PC-3 (cell line): ENCODE measurements around the gene USP11. TPM values are rescaled to one million over a fixed set of nuclear protein-coding genes. Genes with fewer than 3 reads are reported as not detected.

Experiments
- ATAC-seq: fragments of 200-7000 bp; cut with Tn5 transposase; 2 replicates; pipeline ENCODE4 v1.9.1; 2020; ENCODE audit warnings: mild to moderate bottlenecking, moderate library complexity
- BruUV-seq: library from RNA; stranded (reverse); fragments of 400-500 nt; replicated peaks from 2 replicates; lab custom pipeline; 2021; lab: Mats Ljungman, UMichigan
- CTCF ChIA-PET: fragments of 300-600 bp; sonication (Branson Sonifier 250); formaldehyde crosslinking; loops from one replicate; lab custom pipeline; 2022; ENCODE audit warnings: antibody characterized with exemption; lab: Charles Lee
- POLR2A ChIA-PET: fragments of 300-600 bp; sonication (Branson Sonifier 250); formaldehyde crosslinking; loops from one replicate; lab custom pipeline; 2022; ENCODE audit warnings: antibody characterized with exemption; ENCODE audit not compliant: unreplicated experiment; lab: Charles Lee
- DNase-seq: peaks from one replicate; pipeline ENCODE4 v3.0.0-alpha.2; 2015
- H2AFZ ChIP-seq: fragments of 300-600 bp; sonication (generic); 2 replicates; pipeline ENCODE4 v1.6.0; 2016; ENCODE audit warnings: antibody characterized with exemption, low read length
- H3F3A ChIP-seq: fragments of 300-600 bp; sonication (generic); one replicate; pipeline ENCODE4 v1.6.0; 2017; ENCODE audit warnings: antibody characterized with exemption, low read length, control low read depth, mild to moderate bottlenecking; ENCODE audit not compliant: unreplicated experiment
- H3K27ac ChIP-seq: fragments of 300-600 bp; sonication (generic); 2 replicates; pipeline ENCODE4 v1.5.1; 2016; ENCODE audit warnings: mild to moderate bottlenecking, low read length
- H3K27me3 ChIP-seq: fragments of 300-600 bp; sonication (generic); 2 replicates; pipeline ENCODE4 v1.6.1; 2016; ENCODE audit warnings: low read length, mixed read lengths
- H3K36me3 ChIP-seq: fragments of 300-600 bp; sonication (generic); 2 replicates; pipeline ENCODE4 v1.6.1; 2016; ENCODE audit warnings: low read depth, mixed run types, low read length, mixed read lengths
- H3K4me1 ChIP-seq: fragments of 300-600 bp; sonication (generic); 2 replicates; pipeline ENCODE4 v1.5.1; 2016; ENCODE audit warnings: low read length; ENCODE audit not compliant: insufficient read depth
- H3K4me2 ChIP-seq: fragments of 300-600 bp; sonication (generic); 2 replicates; pipeline ENCODE4 v1.6.0; 2016; ENCODE audit warnings: low read length
- H3K4me3 ChIP-seq: fragments of 300-600 bp; sonication (generic); 2 replicates; pipeline ENCODE4 v1.5.1; 2016; ENCODE audit warnings: mild to moderate bottlenecking, low read length, mixed read lengths
- H3K79me2 ChIP-seq: fragments of 300-600 bp; sonication (generic); 2 replicates; pipeline ENCODE4 v1.6.1; 2017; ENCODE audit warnings: low read length, mixed read lengths
- H3K9ac ChIP-seq: fragments of 300-600 bp; sonication (generic); 2 replicates; pipeline ENCODE4 v1.6.0; 2016; ENCODE audit warnings: mild to moderate bottlenecking, low read length
- H3K9me2 ChIP-seq: fragments of 300-600 bp; sonication (generic); replicated peaks from 2 replicates; pipeline ENCODE4 v1.6.1; 2016; ENCODE audit warnings: mixed run types, low read length, mixed read lengths
- H3K9me3 ChIP-seq: fragments of 300-600 bp; sonication (generic); 2 replicates; pipeline ENCODE4 v1.6.1; 2016; ENCODE audit warnings: low read length, mixed read lengths
- H4K20me1 ChIP-seq: fragments of 300-600 bp; sonication (generic); 2 replicates; pipeline ENCODE4 v1.6.1; 2016; ENCODE audit warnings: low read length, mixed read lengths
- CTCF ChIP-seq: fragments of 300-600 bp; sonication (generic); conservative IDR thresholded peaks from 2 replicates; pipeline ENCODE4 v1.5.1; 2017; ENCODE audit warnings: antibody characterized with exemption, low read depth, mild to moderate bottlenecking, low read length
- EZH2 ChIP-seq: fragments of 300-600 bp; sonication (generic); IDR thresholded peaks from one replicate; pipeline ENCODE4 v1.6.1; 2017; ENCODE audit warnings: antibody characterized with exemption, mild to moderate bottlenecking, low read length; ENCODE audit not compliant: unreplicated experiment
- EZH2phosphoT487 ChIP-seq: fragments of 300-600 bp; sonication (generic); IDR thresholded peaks from 2 replicates; pipeline ENCODE4 v1.6.1; 2018; ENCODE audit warnings: mild to moderate bottlenecking, antibody characterized with exemption, low read length, borderline replicate concordance
- intact Hi-C: fragments of 100-400 bp; cut with micrococcal nuclease; formaldehyde crosslinking; loops from 2 replicates; pipeline ENCODE4 v1.9.0; 2023
- total RNA-seq: library from RNA; depleted of rRNA; stranded (reverse); fragments of >200 nt; gene quantifications from 2 replicates; pipeline ENCODE4 v1.2.3, GENCODE V29; 2014

USP11 gene
- total RNA-seq, 1 experiment from 2014 or later = 31.3 TPM

GRCh38 chrX:47234583-47234982, 1.8 kb downstream of the USP11 start:
- POLR2A ChIA-PET = no interaction called here
- Histone ChIP-seq H3K79me2 (peaks cover 45% of the 10 kb centered on the region), H3K36me3 (no peaks in the 10 kb centered on the region; the same call in 1 of the 2 replicates), H3F3A (no peaks in the 10 kb centered on the region), H3K9me3 (no peaks in the 10 kb centered on the region), H3K4me2 (peak overlapping the region; percentile 95), H2AFZ (no peak overlapping the region), H3K4me1 (peaks cover 9% of the 10 kb centered on the region), H3K27ac (peak overlapping the region; percentile 98), H3K4me3 (peak overlapping the region; percentile 77), H3K9ac (peak overlapping the region; percentile 99), H4K20me1 (no peaks in the 10 kb centered on the region), H3K9me2 (no peaks in the 10 kb centered on the region), H3K27me3 (no peaks in the 10 kb centered on the region)
- intact Hi-C loops = no loop called here
- CTCF ChIA-PET = no interaction called here
- no peak for ATAC-seq
- DNase-seq = no peak
- BruUV-seq = no TSS peak
- TF ChIP-seq EZH2 (no peak), EZH2phosphoT487 (no peak), CTCF (no peak)

- Histone ChIP-seq H3K4me2 (no peak overlapping the region), H3K27ac (no peak overlapping the region)
- intact Hi-C loops = loop anchor here (5.0 kb wide), 1 partner anchor 77 kb away; no protein-coding TSS in a partner anchor
Observed at GRCh38 chrX:47235691-47236103, 2.9 kb downstream of the USP11 start.

More at GRCh38 chrX:47235691-47236103, 2.9 kb downstream of the USP11 start:
- ATAC-seq (no peak), DNase-seq (no peak)
- Histone ChIP-seq H3K9me2 (no peaks in the 10 kb centered on the region), H3K36me3 (no peaks in the 10 kb centered on the region; the same call in 1 of the 2 replicates), H4K20me1 (no peaks in the 10 kb centered on the region), H3K9me3 (no peaks in the 10 kb centered on the region), H3K4me1 (peaks cover 9% of the 10 kb centered on the region), H3K27me3 (no peaks in the 10 kb centered on the region), H3F3A (no peaks in the 10 kb centered on the region), H3K4me3 (no peak overlapping the region), H2AFZ (no peak overlapping the region), H3K79me2 (peaks cover 45% of the 10 kb centered on the region), H3K9ac (no peak overlapping the region)
- no TSS peak for BruUV-seq
- no peak for TF ChIP-seq CTCF
- no peak for TF ChIP-seq EZH2phosphoT487
- TF ChIP-seq EZH2 = no peak
- ChIA-PET CTCF (no interaction called here), POLR2A (no interaction called here)
